ENCODE data around the gene RECK. TPM values are rescaled to one million over a fixed set of nuclear protein-coding genes. Genes with fewer than 3 reads are reported as not detected.

RECK gene
- total and polyA plus RNA-seq, 4 donors = 6.0 to 34.1 (median 24.4) TPM

DNA sequence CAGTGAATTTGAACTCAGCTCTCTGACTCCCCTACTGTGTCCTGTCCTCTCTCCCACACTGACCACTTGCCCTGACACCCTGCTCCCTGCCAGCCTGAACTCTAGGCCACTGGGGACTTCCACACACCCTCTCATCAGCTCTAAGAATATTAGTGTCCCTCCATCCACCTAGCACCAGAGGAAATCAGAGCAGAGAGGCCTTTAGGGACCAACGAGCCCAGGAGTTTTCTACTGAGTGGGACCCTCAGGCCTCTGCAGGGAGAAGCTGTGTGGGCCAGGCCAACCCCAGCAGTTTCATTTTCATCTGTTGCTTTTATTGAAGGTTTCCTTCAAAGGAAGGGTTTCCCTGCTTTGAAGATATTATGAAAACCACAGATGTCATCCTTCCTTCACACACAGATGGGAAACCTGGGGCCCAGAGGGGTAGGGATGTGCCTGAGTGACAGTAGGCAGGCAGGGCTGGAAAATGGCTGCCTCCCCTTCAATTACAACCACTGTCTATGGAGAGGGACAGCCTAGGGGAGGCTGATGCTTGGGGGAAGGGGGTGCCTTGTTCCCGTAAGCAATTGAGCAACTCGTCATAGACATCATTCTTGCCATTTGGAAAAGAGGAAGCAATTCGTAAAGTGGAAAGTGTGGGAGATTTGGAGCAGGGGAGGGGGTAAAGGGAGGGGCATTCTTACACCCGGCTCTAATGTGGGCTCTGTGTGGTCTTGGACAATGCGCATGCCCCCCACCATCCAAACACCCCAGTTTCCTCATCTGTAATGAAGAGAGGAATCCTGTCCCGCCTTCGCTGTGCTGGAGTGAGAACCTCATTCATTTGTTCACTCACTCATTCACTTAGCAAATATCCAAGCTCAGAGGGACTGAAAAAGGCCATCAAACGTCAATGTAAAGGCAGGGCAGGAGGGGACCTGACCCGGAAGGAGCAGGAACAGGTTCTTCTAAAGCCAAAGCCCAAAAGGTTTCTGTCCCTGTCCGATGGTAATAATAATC is 103.7 kb downstream of the RECK start:
- no peaks in the 10 kb centered on the region for H3K4me1 ChIP-seq (ENCODE audit: control insufficient read depth in 1 of 2, insufficient read depth in 2 of 2, low read length in 2 of 2)
- H3K4me3 ChIP-seq (ENCODE audit: low read length in 2 of 2) = no peak overlapping the region
- WGBS, 2 donors = 79 to 85% methylated on average over 11 of the region's 11 CpGs
- H3K27ac ChIP-seq (ENCODE audit: low read depth in 1 of 2, low read length in 2 of 2) = no peak overlapping the region
- H3K27me3 ChIP-seq (ENCODE audit: control insufficient read depth in 1 of 2, insufficient read depth in 2 of 2, low read length in 1 of 2) = no peaks in the 10 kb centered on the region
- DNase-seq = no peak
- no peaks in the 10 kb centered on the region for H3K36me3 ChIP-seq (ENCODE audit: control insufficient read depth in 1 of 2, insufficient read depth in 2 of 2, low read length in 1 of 2)
- no peak for ATAC-seq (ENCODE audit: low FRiP score)
- intact Hi-C loops (cut with DNase I) = no loop called here
- H3K9me3 ChIP-seq (ENCODE audit: control insufficient read depth, low read length) = no peaks in the 10 kb centered on the region

DNA sequence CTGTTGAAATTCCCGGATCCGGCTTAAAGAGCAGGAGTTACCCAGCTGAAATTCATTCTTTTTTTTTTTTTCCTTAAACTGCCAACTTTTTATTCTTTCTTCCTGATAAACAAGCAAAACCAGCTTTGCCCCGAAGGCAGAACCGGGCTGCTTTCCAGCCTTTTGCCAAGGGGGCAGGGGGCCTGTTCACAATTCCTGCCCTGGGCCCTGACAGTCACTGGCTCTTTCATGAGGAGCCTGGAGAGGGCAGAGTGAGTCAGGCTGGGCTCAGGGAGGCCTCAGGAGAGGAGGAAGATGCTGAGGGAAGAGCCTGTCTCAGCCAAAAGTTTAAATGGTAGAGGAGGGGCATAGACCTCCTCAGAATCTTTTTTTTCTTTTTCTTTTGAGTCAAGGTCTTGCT is 104.6 kb downstream of the RECK start:
- Histone ChIP-seq H3K36me3 (ENCODE audit: control insufficient read depth in 1 of 2, insufficient read depth in 2 of 2, low read length in 1 of 2) (no peaks in the 10 kb centered on the region), H3K4me3 (ENCODE audit: low read length in 2 of 2) (no peak overlapping the region), H3K9me3 (ENCODE audit: control insufficient read depth, low read length) (no peaks in the 10 kb centered on the region), H3K4me1 (ENCODE audit: control insufficient read depth in 1 of 2, insufficient read depth in 2 of 2, low read length in 2 of 2) (no peaks in the 10 kb centered on the region), H3K27me3 (ENCODE audit: control insufficient read depth in 1 of 2, insufficient read depth in 2 of 2, low read length in 1 of 2) (no peaks in the 10 kb centered on the region), H3K27ac (ENCODE audit: low read depth in 1 of 2, low read length in 2 of 2) (no peak overlapping the region)
- ATAC-seq (ENCODE audit: low FRiP score) = no peak
- no peak for DNase-seq
- WGBS, 2 donors = 9 to 19% methylated on average over 4 of the region's 4 CpGs
- intact Hi-C loops (cut with DNase I) = no loop called here

DNA sequence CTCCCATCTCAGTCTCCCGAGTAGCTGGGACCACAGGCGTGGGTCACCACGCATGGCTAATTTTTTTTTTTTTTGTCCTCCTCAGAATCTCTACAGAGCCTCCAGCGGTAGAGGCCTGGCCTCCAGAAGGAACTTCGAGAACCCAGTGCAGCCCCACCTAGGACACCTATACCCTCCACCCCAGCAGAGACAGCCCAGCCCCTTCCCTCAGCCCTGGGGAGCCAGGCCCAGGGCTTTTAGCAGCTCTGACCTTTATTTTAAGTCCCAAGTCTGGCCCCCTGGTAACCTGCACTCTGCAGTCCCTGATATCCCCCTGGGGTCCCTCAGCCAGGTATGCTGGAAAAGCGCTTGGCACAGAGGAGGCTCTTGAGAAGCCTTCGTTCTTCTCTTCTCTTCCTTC is 105.0 kb downstream of the RECK start:
- H3K27me3 ChIP-seq (ENCODE audit: control insufficient read depth in 1 of 2, insufficient read depth in 2 of 2, low read length in 1 of 2) = no peaks in the 10 kb centered on the region
- DNase-seq (no peak), ATAC-seq (ENCODE audit: low FRiP score) (no peak)
- 94 to 96% methylated on average over 7 of the region's 7 CpGs for WGBS, 2 donors
- H3K4me1 ChIP-seq (ENCODE audit: control insufficient read depth in 1 of 2, insufficient read depth in 2 of 2, low read length in 2 of 2) = no peaks in the 10 kb centered on the region
- no peaks in the 10 kb centered on the region for H3K36me3 ChIP-seq (ENCODE audit: control insufficient read depth in 1 of 2, insufficient read depth in 2 of 2, low read length in 1 of 2)
- no peak overlapping the region for H3K4me3 ChIP-seq (ENCODE audit: low read length in 2 of 2)
- H3K27ac ChIP-seq (ENCODE audit: low read depth in 1 of 2, low read length in 2 of 2) = no peak overlapping the region
- no peaks in the 10 kb centered on the region for H3K9me3 ChIP-seq (ENCODE audit: control insufficient read depth, low read length)
- intact Hi-C loops (cut with DNase I) = no loop called here

DNA sequence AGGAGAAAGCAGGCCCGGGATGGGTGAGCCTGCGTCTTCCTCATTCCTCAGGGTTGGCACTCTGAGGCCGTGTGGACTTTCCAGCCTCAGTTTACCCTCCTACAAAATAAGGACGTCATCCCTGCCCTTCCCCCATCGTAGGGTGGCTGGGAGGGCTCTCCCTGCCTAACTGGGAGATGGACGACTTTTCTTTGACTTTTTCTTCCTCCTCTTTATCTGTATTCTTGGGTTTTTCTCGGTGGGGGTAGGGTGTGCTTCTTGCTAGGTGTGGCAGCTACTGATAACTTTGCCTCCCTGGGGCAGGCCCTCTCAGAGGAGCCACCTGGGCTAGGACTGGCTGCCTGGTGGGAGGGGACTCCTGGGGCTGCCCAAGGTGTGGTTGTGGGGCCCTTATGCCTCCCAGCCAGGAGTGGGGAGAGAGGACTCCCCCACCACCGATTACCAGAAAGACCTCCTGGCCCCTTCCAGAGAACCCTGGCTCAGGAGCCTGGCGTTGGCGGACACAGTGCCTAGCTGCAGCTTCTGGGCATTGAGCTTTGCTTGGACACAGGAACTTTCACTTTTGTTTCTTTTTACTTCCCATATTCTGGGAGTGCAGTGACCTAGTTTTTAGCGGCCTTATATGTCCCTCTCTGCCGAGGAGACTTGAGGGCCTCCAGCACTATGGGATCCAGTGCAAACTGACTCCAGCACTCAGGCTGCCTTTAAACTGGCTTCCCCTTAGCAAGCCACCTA is 106.0 kb downstream of the RECK start:
- Histone ChIP-seq H3K27ac (ENCODE audit: low read depth in 1 of 2, low read length in 2 of 2) (peak overlapping the region; percentile 7 to 81), H3K9me3 (ENCODE audit: control insufficient read depth, low read length) (no peaks in the 10 kb centered on the region), H3K27me3 (ENCODE audit: control insufficient read depth in 1 of 2, insufficient read depth in 2 of 2, low read length in 1 of 2) (no peaks in the 10 kb centered on the region), H3K4me1 (ENCODE audit: control insufficient read depth in 1 of 2, insufficient read depth in 2 of 2, low read length in 2 of 2) (no peaks in the 10 kb centered on the region), H3K36me3 (ENCODE audit: control insufficient read depth in 1 of 2, insufficient read depth in 2 of 2, low read length in 1 of 2) (no peaks in the 10 kb centered on the region), H3K4me3 (ENCODE audit: low read length in 2 of 2) (no peak overlapping the region)
- ATAC-seq (ENCODE audit: low FRiP score) (peak; percentile 57), DNase-seq (no peak)
- intact Hi-C loops (cut with DNase I) = no loop called here
- WGBS, 2 donors = 32% methylated on average over 12 of the region's 12 CpGs

DNA sequence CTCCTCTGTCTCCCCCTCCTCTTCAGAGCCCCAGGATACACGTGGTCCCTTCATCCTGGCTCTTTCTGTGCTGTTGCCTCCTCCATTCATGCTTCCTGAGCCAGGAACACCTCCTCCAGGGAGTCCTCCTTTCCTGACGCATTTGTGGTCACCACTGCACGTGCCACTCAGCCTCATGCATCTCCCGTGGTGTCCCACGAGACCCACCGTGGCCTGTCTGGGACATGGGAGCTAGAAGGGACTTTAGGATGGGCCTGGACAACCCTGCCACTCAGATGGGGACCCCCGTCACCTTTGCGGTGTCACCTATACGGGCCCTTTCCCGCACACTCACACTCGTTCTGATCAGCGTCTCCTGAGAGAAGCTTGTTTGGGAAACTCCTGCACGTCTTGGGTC is 106.5 kb downstream of the RECK start:
- Histone ChIP-seq H3K27ac (ENCODE audit: low read depth in 1 of 2, low read length in 2 of 2) (peak overlapping the region in 1 of 2 donors; percentile 81), H3K4me1 (ENCODE audit: control insufficient read depth in 1 of 2, insufficient read depth in 2 of 2, low read length in 2 of 2) (no peaks in the 10 kb centered on the region), H3K9me3 (ENCODE audit: control insufficient read depth, low read length) (no peaks in the 10 kb centered on the region), H3K4me3 (ENCODE audit: low read length in 2 of 2) (no peak overlapping the region), H3K36me3 (ENCODE audit: control insufficient read depth in 1 of 2, insufficient read depth in 2 of 2, low read length in 1 of 2) (no peaks in the 10 kb centered on the region), H3K27me3 (ENCODE audit: control insufficient read depth in 1 of 2, insufficient read depth in 2 of 2, low read length in 1 of 2) (no peaks in the 10 kb centered on the region)
- 62 to 67% methylated on average over 13 of the region's 13 CpGs for WGBS, 2 donors
- ATAC-seq (ENCODE audit: low FRiP score) (no peak), DNase-seq (peak in 1 of 2 donors; percentile 56)
- intact Hi-C loops (cut with DNase I) = no loop called here

DNA sequence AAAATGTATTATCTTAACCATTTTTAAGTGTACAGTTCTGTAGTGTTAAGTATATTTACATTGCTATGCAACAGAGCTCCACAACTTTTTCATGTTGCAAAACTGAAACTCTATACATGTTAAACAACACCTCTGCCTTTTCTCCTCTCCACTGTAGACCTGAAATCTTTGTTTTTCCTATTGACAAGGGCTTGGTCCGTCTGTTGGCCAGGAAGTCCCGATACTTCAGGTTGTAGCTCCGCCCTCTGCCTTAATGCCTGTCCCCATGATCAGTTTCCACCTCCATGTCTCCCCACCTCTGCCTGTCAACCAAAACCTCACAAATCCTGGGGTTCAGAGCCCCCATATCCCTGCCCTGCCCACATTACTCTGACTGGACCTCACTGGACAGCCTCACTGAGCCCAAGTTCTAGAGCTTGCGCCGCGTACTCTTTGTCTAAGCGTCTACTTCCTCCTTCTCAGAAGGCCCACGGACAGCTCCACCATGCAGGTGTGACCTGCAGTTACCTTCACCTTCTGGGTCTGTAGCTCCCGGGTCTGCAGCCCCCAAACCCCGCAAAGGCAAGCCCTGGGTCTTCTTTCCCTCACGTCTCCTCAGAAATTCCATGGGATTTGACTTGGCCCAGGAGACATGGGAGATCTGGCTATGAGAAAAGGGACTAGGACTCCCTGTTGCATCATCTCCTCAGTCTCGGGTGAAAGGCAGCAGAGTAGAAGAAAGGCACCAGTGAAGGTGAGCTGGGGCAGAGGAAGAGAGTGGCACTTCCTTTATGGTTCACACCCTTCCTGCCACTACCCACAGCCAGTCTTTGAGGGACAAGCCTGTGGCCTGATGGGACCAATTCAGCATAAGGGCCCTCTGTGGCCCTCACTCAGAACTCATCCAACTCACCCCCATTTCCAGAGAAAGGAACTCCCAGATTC is 107.9 kb downstream of the RECK start:
- H3K27ac ChIP-seq (ENCODE audit: low read depth in 1 of 2, low read length in 2 of 2) = no peak overlapping the region
- H3K36me3 ChIP-seq (ENCODE audit: control insufficient read depth in 1 of 2, insufficient read depth in 2 of 2, low read length in 1 of 2) = no peaks in the 10 kb centered on the region
- H3K9me3 ChIP-seq (ENCODE audit: control insufficient read depth, low read length) = no peaks in the 10 kb centered on the region
- no peaks in the 10 kb centered on the region for H3K27me3 ChIP-seq (ENCODE audit: control insufficient read depth in 1 of 2, insufficient read depth in 2 of 2, low read length in 1 of 2)
- intact Hi-C loops (cut with DNase I) = no loop called here
- ATAC-seq (ENCODE audit: low FRiP score) (no peak), DNase-seq (peak in 1 of 2 donors; percentile 73)
- 93% methylated on average over 12 of the region's 12 CpGs for WGBS, 2 donors
- H3K4me3 ChIP-seq (ENCODE audit: low read length in 2 of 2) = no peak overlapping the region
- peaks cover 0 to 4% of the 10 kb centered on the region in 2 donors for H3K4me1 ChIP-seq (ENCODE audit: control insufficient read depth in 1 of 2, insufficient read depth in 2 of 2, low read length in 2 of 2)

DNA sequence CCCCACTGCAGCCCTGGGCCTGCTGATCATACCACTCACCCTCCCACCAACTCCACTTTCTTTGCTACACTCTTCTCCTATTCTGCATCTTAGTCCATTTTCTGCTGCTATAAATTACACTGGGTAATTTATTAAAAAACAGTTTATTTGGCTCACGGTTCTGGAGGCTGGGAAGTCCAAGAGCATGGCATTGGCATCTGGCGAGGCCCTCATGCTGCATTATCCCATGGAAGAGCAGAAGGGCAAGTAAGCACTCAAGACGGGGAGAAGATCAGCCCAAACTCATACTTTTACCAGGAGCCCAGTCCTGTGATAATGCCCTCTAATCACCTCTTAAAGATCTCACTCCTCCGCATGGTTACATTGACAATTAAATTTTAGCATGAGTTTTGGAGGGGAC is 109.3 kb downstream of the RECK start:
- WGBS, 2 donors = 97 to 98% methylated on average over 4 of the region's 4 CpGs
- intact Hi-C loops (cut with DNase I) = no loop called here
- no peak for ATAC-seq (ENCODE audit: low FRiP score)
- Histone ChIP-seq H3K4me1 (ENCODE audit: control insufficient read depth in 1 of 2, insufficient read depth in 2 of 2, low read length in 2 of 2) (peaks cover 0 to 4% of the 10 kb centered on the region in 2 donors), H3K27ac (ENCODE audit: low read depth in 1 of 2, low read length in 2 of 2) (no peak overlapping the region), H3K9me3 (ENCODE audit: control insufficient read depth, low read length) (no peaks in the 10 kb centered on the region), H3K4me3 (ENCODE audit: low read length in 2 of 2) (no peak overlapping the region), H3K36me3 (ENCODE audit: control insufficient read depth in 1 of 2, insufficient read depth in 2 of 2, low read length in 1 of 2) (no peaks in the 10 kb centered on the region), H3K27me3 (ENCODE audit: control insufficient read depth in 1 of 2, insufficient read depth in 2 of 2, low read length in 1 of 2) (no peaks in the 10 kb centered on the region)
- DNase-seq = peak in 1 of 2 donors; percentile 30

DNA sequence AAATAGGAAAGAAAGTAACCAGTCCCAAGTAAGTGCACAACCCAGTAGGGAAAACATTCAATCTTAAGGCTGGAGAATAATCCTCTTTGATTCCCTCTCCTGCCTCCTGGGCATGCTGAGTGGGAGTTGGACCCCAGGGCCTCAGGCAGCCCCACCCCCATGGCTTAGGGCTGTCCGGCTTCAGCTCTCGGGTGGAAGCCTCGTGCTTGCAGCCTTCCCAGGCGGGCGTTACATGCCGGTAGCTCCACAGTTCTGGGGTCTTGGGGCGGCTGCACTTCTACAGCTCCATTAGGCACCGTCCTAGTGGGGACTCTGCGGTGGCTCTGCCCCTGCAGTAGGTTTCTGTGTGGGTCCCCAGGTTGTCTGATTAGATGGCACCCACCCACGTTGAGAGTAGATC is 109.9 kb downstream of the RECK start:
- H3K4me1 ChIP-seq (ENCODE audit: control insufficient read depth in 1 of 2, insufficient read depth in 2 of 2, low read length in 2 of 2) = peaks cover 0 to 4% of the 10 kb centered on the region in 2 donors
- DNase-seq (peak in 1 of 2 donors; percentile 32), ATAC-seq (ENCODE audit: low FRiP score) (no peak)
- no peak overlapping the region for H3K27ac ChIP-seq (ENCODE audit: low read depth in 1 of 2, low read length in 2 of 2)
- 95 to 96% methylated on average over 10 of the region's 10 CpGs for WGBS, 2 donors
- no peaks in the 10 kb centered on the region for H3K27me3 ChIP-seq (ENCODE audit: control insufficient read depth in 1 of 2, insufficient read depth in 2 of 2, low read length in 1 of 2)
- H3K9me3 ChIP-seq (ENCODE audit: control insufficient read depth, low read length) = no peaks in the 10 kb centered on the region
- H3K36me3 ChIP-seq (ENCODE audit: control insufficient read depth in 1 of 2, insufficient read depth in 2 of 2, low read length in 1 of 2) = no peaks in the 10 kb centered on the region
- H3K4me3 ChIP-seq (ENCODE audit: low read length in 2 of 2) = no peak overlapping the region
- intact Hi-C loops (cut with DNase I) = no loop called here

Measured in aorta (tissue), 5 donors.